ENCODE data around the gene RTL3. TPM values are rescaled to one million over a fixed set of nuclear protein-coding genes. Genes with fewer than 3 reads are reported as not detected.

The RTL3 gene
- total RNA-seq, 1 donor from 2014 or later, result not detected

DNA sequence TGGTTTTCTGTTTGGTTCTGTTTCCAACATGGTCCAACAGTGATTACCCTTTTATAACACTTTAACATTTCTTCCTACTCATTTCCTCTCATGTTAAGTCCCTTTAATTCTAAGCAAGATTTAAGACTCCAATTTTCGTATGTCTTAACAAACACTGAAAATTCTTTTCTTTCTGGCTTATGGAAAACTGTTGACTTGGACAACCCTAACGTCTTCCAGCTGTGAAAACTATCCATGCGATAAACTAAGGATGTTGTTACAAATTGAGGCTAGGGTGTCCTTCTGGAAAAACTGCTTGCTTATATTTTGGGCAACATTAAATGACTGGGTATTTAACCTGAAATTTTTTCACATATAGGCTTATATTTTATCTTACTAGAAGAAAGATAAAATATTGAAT is 33.9 kb upstream of the RTL3 start:
- Mint-ChIP-seq H3K36me3 (ENCODE audit: insufficient read depth) (no peaks in the 10 kb centered on the region), H3K27ac (no peak overlapping the region)

DNA sequence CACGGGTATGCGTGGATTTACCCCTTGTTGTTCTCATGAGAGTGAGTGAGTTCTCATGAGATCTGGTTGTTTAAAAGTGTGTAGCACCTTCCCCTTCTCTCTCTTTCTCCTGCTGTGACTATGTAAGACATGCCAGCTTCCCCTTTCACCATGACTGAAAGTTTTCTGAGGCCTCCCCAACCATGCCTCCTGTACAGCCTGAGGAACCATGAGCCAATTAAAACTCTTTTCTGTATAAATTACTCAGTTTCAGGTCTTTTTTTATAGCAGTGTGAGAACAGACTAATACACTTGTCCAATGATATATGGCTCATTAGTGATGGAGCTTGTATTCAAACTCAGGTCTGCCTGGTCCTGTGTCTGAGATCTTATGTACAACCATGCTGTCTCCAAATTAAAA is 28.5 kb upstream of the RTL3 start:
- H3K27me3 Mint-ChIP-seq, result no peaks in the 10 kb centered on the region
- H3K27ac Mint-ChIP-seq, result no peak overlapping the region
- TF ChIP-seq CTCF (IDR thresholded peaks at IDR 0.05; ENCODE audit: unreplicated experiment), result no peak
- H3K36me3 Mint-ChIP-seq (ENCODE audit: insufficient read depth), result no peaks in the 10 kb centered on the region
- peaks cover 35% of the 10 kb centered on the region for H3K9me3 Mint-ChIP-seq (ENCODE audit: low read depth)
- DNase-seq (ENCODE audit: low spot score, unreplicated experiment), result no peak
- no peaks in the 10 kb centered on the region for H3K4me1 Mint-ChIP-seq (ENCODE audit: low read depth)
- no peak overlapping the region for H3K4me3 Mint-ChIP-seq (ENCODE audit: low read depth)

More for the DNA sequence above, 33.9 kb upstream of the RTL3 start:
- Mint-ChIP-seq H3K27me3 (no peaks in the 10 kb centered on the region), H3K9me3 (ENCODE audit: low read depth) (peaks cover 21% of the 10 kb centered on the region), H3K4me3 (ENCODE audit: low read depth) (no peak overlapping the region), H3K4me1 (ENCODE audit: low read depth) (no peaks in the 10 kb centered on the region)
- no peak for DNase-seq (ENCODE audit: low spot score, unreplicated experiment)
- no peak for TF ChIP-seq CTCF (IDR thresholded peaks at IDR 0.05; ENCODE audit: unreplicated experiment)

DNA sequence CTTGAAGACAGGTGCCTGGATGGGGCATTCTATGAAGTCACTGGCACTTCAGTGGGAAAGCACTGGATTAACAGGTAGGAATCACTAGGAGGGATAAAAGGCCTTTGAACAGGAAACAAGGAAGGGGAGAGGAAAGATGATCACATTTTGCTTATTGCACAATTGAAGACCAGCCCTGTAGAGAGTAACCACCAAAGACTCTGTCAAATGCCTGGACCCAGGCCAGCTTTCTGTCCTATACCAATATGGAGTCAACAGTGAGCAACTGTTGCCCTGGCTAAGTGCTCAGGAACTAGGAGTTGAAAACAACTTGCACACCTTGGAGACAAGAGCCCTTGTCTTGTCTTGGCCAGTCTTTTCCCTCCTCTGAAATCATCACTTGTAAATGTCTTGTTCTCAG is 14.1 kb upstream of the RTL3 start:
- no peaks in the 10 kb centered on the region for H3K36me3 Mint-ChIP-seq (ENCODE audit: insufficient read depth)
- no peaks in the 10 kb centered on the region for H3K4me1 Mint-ChIP-seq (ENCODE audit: low read depth)
- no peak overlapping the region for H3K4me3 Mint-ChIP-seq (ENCODE audit: low read depth)
- peaks cover 29% of the 10 kb centered on the region for H3K9me3 Mint-ChIP-seq (ENCODE audit: low read depth)
- no peak for TF ChIP-seq CTCF (IDR thresholded peaks at IDR 0.05; ENCODE audit: unreplicated experiment)
- DNase-seq (ENCODE audit: low spot score, unreplicated experiment), result no peak
- no peak overlapping the region for H3K27ac Mint-ChIP-seq
- no peaks in the 10 kb centered on the region for H3K27me3 Mint-ChIP-seq

DNA sequence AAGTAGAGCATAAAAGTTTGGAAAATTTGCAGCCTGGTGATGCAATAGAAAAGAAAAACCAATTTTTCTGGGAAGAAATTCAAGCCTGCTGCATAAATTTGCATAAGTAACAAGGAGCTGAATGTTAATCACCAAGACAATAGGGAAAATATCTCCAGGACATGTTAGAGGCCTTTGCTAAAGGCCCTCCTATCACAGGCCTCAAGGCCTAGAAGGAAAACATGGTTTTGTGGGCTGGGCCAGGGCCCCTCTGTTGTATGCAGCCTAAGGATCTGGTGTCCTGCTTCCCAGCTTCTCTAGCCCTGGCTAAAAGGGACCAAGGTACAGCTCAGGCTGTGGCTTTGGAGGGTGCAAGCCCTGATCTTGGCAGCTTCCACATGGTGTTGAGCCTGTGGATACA is 6.2 kb upstream of the RTL3 start:
- no peaks in the 10 kb centered on the region for H3K36me3 Mint-ChIP-seq (ENCODE audit: insufficient read depth)
- no peak for DNase-seq (ENCODE audit: low spot score, unreplicated experiment)
- no peak for TF ChIP-seq CTCF (IDR thresholded peaks at IDR 0.05; ENCODE audit: unreplicated experiment)
- H3K9me3 Mint-ChIP-seq (ENCODE audit: low read depth), result peaks cover 24% of the 10 kb centered on the region
- no peak overlapping the region for H3K27ac Mint-ChIP-seq
- H3K27me3 Mint-ChIP-seq, result no peaks in the 10 kb centered on the region
- H3K4me3 Mint-ChIP-seq (ENCODE audit: low read depth), result no peak overlapping the region
- H3K4me1 Mint-ChIP-seq (ENCODE audit: low read depth), result no peaks in the 10 kb centered on the region

DNA sequence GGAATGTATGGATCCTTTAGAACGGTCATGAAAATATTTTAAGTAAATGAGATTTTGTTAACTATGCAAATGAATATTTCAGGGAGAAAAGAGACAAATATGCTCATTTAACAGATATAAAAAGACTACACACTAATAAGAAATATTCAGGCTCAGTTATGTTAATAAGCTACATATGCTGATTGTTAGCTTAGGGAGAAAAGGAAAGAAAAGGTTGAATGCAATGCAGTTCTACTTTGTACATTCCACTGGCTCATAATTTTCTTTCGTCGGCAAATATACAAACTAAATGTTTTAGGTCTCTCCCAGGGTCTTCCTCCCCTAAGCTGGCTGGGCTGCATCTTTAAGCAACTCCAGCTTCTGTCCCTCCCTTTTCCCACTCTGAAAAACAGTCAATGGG is 2.7 kb upstream of the RTL3 start:
- Mint-ChIP-seq H3K27me3 (no peaks in the 10 kb centered on the region), H3K4me3 (ENCODE audit: low read depth) (no peak overlapping the region), H3K9me3 (ENCODE audit: low read depth) (peaks cover 17% of the 10 kb centered on the region), H3K27ac (no peak overlapping the region), H3K36me3 (ENCODE audit: insufficient read depth) (no peaks in the 10 kb centered on the region), H3K4me1 (ENCODE audit: low read depth) (no peaks in the 10 kb centered on the region)
- TF ChIP-seq CTCF (IDR thresholded peaks at IDR 0.05; ENCODE audit: unreplicated experiment), result no peak
- DNase-seq (ENCODE audit: low spot score, unreplicated experiment), result no peak
